Stimulated activated CD4-positive, alpha-beta T cell treated with anti-CD3 and anti-CD28 coated beads, TNF-alpha, amount 100 ng/mL, for 4 hours (primary cell): ENCODE data around the gene SMCO2.

Experiments
- DNase-seq, 3 experiments: peaks; one replicate each; pipeline ENCODE4 v3.0.0-alpha.2; 2020; ENCODE audit warnings: low read depth in 3 of 3

SMCO2 gene

DNA sequence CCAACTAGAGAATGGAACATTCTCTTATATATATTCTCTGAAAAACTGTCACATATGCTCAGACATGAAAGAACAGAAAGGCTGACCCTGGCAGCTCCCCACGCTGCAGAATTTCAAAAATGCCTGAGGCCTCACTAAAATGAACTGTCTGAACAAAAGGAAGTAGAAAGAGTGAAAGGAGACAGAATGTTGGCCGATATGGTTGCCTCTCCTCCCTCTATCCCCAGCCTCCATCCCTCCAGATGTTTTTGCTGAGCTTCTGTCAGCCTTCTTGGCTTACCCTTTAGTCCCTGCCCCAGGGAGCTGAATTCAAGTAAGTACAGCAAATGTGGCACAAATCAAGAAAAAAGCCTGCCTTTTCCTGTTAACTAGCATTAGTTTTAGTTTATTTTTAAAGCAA is 6.9 kb downstream of the SMCO2 start:
- DNase-seq = no peak

DNA sequence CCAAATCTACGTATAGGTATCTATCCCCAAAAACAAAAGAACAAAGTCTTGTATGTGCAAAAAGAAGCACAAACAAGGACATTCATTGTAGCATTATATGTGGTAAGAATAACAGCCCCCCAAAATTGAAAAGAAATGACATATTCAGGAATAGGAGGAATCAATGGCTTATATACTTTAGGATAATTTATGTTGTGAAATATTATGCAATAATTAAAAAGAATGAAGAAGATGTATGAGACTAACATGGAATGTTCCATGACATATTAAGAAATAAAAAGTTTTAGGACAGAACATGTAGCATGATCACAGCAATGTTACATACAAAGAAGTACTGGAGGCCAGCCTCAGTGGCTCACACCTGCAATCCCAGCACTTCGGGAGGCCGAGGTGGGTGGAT is 9.1 kb downstream of the SMCO2 start:
- DNase-seq = no peak

DNA sequence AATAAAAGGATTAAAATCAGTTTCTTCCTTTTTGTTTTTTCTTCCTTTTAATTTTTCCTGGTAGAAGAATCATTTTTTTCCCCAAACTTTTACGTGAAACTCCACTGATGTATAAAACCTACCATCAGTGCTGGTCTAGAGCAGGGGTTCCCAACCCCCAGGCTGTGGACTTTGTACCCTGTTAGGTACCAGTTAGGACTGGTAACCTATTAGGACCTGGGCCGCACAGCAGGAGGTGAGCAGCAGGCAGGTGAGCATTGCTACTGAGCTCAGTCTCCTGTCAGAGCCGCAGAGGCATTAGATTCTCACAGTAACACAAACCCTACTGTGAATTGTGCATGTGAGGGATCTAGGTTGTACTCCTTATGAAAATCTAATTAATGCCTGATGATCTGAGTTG is 10.1 kb downstream of the SMCO2 start:
- no peak for DNase-seq

DNA sequence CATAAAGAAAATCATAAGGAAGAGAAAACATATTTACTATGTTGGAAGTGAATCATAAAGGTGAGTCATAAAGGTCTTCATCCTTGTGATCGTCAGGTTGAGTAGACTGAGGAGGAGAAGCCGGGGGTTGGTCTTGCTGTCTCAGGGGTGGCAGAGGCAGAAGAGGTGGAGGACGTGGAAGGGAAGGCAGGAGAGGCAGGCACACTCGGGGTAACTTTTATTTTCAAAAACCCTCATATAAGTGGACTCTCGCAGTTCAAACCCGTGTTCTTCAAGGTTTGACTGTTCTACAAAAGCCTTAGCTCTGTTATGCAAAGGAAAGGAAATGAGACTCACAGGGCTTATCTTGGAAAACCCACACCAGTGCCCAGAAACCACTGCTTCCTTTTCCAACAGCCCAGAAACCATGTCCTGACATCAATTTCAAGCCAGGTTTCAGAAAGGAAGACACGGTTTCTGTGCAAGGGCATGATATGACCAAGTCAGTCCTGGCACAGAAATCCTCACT is 14.0 kb downstream of the SMCO2 start:
- peak in 2 of 3 experiments; percentile 3 to 10 for DNase-seq

DNA sequence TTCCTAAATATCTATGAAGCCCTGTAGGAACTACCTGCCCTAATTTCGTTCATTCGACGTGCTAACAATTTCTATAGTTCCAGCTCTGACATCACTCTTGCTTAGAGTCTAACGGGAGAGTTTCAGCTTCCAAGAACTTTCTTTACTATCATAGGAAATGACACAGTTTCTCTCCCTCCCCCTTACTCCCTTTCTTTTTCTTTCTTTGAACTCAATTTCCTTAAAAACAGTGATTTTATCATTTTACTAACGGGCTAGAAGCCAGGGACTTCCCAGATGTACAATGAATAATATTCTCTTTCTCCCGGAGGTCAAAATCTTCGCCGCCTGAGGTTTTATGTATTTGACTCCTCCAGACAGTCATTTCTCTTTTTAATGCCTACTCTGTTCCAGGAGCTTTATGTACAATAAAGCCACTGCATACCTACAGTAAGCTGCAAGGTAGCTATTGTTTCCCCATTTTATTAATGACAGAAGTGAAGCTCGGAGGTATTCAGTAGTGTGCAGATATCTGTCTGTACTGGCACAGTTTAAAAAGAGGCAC is 15.7 kb downstream of the SMCO2 start:
- DNase-seq = no peak

DNA sequence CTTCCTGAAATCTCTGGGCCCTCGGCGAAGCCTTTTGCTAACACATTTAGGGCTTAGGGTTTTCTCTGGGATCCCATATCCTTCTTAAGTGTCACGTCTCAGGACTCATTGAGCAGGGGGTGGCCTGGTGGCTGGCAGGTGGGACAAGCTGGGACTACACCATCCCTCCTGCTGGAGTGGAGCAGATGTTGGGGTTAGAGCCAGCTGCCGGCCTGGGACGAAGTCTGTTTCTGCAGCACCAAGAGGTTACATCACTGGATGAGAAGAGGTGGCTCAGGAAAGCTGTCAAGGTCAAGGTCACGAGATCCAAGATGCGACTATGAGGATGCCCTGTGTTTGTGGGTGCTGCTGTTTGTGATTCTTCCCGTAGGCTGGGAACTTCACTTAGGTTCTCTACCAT is 16.3 kb downstream of the SMCO2 start:
- no peak for DNase-seq

DNA sequence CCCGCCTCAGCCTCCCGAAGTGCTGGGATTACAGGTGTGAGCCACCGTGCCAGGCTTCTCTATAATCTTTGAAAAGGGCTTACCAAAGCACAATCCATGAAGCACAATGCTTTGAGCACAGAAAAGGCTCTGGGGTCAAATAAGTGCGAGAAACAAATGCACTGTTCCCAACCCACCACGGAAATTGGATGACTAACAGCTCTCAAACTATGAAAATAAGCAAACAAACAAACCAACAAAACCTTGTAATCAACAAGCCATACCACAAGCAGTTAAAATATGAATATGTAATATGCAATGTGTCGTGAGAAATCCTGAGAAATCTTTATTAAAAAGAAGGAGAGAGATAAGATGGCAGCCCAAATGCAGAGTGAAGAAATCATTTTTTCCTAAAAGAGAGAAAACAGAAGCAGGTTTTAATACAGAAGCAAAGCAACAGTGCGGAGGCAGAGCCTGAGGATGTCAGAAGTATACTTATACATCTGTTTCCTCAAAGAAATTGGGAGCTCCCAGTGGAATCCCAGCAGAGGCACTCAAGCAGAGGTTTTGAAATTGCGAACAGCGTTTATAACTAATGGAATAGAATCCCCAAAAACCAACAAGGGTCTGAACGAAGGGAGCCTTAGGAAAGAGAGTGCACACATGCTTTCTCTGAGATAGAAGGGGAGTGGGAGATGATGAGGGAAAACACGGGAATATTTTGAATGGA is 17.1 kb downstream of the SMCO2 start:
- DNase-seq = no peak

DNA sequence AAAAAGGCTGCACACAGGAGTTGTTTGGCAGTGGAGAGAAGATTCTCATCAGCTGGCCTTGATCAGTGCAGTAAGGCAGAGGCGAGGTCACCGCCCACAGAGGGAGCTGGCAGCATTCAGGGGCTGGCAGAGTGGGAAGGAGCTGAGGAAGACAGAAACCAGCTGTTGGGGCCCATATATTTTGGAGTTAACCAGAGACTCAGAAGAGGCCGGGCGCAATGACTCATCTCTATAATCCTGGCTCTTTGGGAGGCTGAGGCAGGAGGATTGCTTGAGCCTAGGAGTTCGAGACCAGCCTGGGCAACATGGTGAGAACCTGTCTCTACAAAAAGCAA is 17.7 kb downstream of the SMCO2 start:
- no peak for DNase-seq

DNA sequence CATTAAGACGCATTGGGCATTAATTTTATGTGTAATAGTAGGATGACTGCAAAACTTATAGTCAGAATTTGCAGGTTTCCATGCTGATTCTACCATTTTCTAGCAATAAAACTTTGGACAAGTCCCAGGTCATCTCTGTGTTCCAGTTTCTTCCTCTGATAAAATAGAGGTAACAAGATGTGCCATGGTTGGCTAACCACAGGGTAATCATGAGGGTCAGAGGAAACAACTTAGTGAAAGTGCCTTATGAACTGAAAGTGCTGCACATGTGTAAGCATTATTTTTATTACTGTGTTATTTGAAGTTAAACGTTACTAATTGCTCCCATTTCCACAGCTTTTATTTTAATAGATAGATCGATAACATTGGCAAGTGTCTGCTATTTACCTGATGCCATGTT is 21.1 kb downstream of the SMCO2 start:
- DNase-seq = no peak

DNA sequence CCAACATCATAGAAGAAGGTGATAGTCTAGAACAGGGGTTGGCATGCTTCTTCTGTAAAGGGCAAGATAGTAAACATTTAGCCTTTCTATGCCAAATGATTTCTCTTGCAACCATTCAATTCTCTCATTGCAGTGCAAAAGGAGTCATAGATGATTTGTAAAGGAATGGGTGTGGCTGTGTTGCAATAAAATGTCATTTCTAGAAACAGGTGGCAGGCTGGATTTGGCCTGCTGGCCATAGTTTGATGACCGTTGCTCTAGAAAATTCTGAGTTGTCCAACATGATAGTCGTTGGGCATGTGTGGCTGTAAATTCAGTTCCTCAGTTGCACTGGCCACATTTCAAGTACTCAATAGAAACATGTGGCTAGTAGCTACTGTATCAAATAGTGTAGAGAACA is 21.7 kb downstream of the SMCO2 start:
- DNase-seq = no peak

DNA sequence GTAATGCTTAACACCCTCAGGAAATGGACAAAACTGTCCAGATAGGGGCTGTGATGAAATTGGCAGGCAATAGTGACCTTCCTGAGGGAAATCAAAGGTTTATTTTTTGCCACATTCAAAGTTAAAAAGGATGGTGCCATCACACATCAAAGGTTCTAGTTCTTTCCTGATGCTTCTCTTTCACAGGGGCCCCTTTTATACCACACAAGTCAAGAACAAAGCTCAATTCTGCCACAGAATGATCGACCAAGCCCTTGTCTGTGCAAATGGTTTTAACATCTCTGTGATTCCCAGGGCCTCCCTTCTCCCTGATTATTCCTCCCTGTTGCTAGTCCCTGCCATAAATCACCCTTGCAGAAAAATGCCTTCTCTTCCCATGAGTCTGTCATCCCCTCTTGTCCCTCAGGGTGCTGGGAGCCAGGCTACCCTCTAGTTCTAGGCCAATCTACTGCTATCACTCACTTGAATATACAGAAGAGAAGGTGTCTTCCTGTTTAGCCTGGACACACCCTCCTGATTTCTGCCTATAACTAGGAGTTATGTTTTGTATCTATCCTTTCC is 22.7 kb downstream of the SMCO2 start:
- no peak for DNase-seq

DNA sequence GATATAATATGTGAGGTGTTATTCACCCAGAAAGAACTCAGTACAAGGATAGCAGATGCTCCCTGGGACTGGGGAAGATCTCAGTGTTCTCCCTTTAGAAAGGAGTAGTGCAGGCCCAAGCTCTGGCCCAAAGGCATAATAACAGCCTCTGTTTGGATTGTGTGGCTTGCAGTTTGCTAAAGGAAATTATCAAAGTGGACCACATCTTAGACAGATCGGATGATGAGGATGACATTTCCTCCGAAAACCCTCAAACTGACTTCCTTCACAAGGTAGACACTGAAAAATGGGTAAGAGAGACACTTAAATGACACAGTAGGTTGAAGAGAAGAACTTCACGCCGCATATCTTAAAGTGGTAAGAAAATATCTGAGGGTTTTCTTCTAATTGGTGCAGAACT is 26.1 kb downstream of the SMCO2 start:
- no peak for DNase-seq

DNA sequence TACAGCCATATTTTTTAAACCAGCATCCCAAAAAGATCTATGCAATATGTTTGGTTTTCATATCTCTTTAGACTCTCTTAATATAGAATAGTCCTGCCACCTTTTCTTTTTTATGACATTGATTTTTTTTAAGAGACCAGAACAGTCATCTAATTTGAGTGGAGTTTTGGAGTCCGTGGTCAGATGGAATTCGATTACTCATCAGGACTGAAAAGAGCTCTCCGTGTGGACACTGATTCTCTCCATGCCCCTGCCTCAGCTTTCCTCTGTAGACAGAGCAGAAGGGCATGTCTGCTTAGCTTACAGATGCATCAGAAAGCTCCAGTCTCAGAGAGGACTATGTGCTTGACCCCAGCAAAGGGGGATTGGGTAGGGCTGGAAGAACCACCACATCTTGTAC is 27.8 kb downstream of the SMCO2 start:
- DNase-seq = no peak

DNA sequence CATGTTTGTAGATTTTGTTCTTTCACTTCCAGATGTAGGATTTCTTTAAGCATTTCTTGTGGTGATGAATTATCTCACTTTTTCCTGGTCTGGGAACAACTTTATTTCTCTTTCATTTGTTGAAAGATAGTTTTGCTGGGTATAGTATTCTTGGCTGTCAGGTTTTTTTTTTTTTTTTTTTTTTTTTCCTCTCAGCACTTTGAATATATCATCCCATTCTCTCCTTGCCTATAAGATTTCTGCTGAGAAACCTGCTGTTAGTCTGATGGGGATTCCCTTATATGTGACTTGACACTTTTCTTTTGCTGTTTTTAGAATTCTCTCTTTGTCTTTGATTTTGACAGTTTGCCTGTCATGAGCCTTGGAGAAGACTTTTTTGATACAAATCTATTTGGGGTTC is 30.5 kb downstream of the SMCO2 start:
- no peak for DNase-seq

DNA sequence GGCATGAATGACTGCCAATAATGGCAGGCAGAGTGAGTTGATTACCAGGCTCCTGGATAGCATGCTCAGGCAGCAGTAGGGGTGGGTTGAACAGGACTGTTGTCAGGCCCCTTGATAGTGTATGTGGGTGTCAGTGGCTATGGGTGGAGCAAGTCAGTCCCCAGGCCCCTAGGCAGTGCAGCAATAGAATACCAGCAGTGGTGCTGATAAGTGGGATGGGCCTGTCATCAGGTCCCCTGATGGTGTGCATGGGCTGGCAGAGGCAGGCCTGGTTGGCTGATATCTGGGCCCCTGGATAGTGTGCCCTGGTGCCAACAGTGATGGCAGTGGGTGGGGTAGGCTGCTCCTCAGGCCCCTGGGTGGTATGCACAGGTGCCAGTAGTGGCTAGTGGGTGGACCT is 32.4 kb downstream of the SMCO2 start:
- no peak for DNase-seq

DNA sequence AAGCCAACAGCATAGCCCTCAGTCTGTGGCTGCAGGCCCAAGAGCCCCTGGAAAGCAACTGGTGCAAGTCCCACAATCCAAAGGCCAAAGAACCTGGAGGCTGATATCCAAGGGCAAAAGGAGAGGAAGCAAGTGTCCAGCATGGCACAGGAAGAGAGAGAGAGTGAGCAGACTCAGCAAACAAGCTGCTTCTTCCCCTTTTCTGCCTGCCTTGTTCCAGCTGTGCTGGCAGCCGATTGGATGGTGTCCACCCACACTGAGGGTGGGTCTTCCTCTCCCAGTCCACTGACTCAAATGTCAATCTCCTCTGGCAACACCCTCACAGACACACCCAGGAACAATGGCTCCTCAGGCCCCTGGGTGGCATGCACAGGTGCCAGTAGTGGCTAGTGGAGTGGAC is 33.5 kb downstream of the SMCO2 start:
- no peak for DNase-seq

DNA sequence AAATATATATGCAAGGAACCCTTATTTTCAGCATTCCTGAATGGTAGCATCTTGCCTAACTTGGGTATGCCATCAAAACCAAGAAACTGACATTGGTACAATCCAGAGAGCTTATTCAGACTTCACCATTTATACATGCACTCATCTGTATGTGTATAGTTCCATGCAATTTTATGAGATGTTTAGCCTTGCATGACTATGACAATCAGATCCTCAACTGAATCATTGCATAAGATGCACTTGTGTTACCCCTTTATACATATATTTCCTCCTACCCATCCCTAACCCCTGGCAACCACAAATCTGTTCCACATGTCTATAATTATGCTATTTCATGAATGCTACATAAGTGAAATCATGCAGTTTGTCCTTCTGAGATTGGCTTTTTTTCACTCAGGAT is 40.4 kb downstream of the SMCO2 start:
- DNase-seq = no peak

DNA sequence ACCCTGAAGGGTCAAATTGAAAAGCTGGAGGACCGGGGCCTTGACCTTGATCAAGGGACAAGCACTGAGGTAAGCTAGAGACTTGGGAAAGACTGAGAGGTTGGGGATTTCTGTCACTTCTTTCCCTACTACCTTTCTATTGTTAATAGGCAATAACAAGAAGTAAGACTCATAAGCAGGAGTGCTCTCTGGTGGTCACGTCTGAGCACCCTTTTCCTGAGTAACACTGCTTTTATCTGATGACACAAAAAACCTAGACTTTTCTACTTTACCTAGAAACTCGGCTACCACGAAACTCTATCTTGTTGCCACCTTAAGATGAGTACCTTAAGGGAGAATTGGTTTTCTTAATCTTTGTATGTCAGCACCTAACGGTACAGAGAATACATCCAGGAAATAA is 41.9 kb downstream of the SMCO2 start:
- no peak for DNase-seq

DNA sequence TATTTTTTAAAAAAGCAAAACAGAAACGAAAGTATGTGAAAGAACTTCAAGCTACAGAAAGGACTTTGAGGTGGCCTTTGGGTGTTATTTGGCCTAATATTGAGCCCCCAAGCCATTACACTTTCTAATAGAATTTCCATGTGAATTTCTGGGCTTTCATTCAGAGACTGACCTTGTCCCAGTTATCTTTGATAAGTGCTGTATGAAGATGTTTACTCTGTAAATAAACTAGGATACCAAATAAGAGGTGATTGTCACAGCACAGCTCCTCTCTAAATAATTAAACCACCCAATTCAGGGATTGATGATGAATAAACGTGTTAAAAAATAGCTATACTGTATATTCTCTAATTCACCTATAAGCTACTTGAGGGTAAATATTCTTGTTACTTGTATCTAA is 44.7 kb downstream of the SMCO2 start:
- DNase-seq = no peak

DNA sequence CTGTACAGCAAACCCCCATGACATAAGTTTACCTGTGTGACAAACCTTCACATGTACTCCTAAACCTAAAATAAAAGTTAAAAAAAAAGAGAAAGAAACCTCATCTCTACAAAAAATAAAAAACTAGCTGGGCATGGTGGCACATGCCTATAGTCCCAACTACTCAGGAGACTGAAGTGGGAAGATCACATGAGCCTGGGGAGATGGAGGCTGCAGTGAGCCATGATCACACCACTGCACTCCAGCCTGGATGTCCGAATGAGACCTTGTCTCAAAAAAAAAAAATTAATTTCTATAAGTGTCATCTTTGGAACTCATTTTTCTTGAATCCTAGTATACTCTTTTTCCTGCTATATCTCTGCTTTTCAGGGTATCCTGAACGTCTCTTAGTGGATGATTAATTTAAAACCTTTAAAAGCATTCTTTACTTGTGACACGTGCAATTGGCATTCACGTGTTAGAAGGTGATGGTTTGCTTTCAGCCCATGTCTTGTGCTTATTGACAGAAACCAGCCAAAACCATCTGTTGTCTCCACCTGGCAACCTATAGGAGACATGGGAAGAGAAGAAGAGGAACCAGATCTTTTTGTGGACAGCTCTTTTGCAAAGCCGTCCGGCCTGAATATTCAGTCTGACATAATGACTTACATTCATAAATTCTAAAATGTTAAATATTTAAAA is 46.9 kb downstream of the SMCO2 start:
- no peak for DNase-seq

DNA sequence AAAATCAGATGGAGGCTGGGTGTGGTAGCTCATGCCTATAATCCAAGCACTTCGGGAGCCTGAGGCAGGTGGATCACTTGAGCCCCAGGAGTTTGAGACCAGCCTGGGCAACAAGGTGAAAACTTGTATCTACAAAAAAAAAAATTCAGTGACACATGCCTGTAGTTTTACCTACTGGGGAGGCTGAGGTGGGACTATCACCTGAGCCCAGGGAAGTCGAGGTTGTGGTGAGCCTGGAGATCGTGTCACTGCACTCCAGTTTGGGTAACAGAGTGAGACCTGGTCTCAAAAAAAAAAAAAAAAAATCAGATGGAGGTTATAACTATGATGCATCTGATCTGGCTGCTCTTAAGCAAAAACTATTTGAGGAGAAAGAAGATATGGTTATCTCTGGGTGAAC is 50.9 kb downstream of the SMCO2 start:
- no peak for DNase-seq

DNA sequence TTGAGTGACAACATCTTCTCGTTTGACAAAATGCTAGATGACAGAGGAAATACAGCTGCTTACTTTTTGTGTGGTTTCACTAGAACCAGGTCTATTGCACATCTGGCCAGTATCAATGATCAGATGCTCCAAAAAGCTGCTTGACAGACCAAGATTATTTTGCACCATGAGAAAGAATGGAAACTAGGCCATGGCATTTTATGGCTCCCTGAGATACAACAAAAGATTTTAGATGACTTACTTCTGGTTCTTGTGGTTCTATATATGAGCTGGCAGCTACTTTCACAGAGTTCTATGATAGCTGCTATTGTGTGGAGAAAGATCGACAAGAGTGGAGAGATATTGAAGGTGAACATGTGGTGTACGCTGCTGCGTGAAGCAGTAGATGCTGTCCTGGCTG is 51.6 kb downstream of the SMCO2 start:
- no peak for DNase-seq

DNA sequence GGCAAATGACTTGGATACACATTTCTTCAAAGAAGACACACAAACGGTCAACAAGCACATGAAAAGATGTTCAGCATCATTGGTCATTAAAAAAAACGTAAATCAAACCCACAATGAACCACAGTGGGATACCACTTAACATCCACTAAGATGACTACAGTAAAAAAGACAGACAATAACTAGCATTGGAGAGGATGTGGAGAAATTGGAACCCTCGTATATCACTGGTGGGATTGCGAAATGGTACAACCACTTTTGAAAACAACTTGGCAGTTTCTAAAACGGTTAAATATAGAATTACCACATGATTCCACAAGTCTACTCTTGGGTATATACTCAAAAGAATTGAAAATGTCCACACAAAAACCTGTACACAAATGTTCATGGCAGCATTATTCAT is 52.2 kb downstream of the SMCO2 start:
- DNase-seq = no peak
